Neuronal stem cell (in vitro differentiated cells): ENCODE measurements around the gene PTPRO.

Experiments used
- DNase-seq: peaks from one replicate; pipeline ENCODE4 v3.0.0-alpha.2; 2013; ENCODE audit warnings: low spot score
- H2AFZ ChIP-seq: one replicate; pipeline ENCODE4 v1.6.1; 2013; ENCODE audit warnings: mild to moderate bottlenecking, low read length, inconsistent platforms
- H2AK5ac ChIP-seq: 2 replicates; pipeline ENCODE4 v1.6.1; 2013; ENCODE audit warnings: low read depth, mild to moderate bottlenecking, inconsistent platforms, low read length, moderate library complexity, mixed read lengths
- H2BK120ac ChIP-seq: 2 replicates; pipeline ENCODE4 v1.6.1; 2013; ENCODE audit warnings: low read depth, mild to moderate bottlenecking, inconsistent platforms, low read length, moderate library complexity, mixed read lengths
- H2BK12ac ChIP-seq: one replicate; pipeline ENCODE4 v1.6.1; 2013; ENCODE audit warnings: low read length, inconsistent platforms
- H2BK15ac ChIP-seq: 2 replicates; pipeline ENCODE4 v1.6.1; 2013; ENCODE audit warnings: mild to moderate bottlenecking, low read length, inconsistent platforms, mixed read lengths
- H2BK5ac ChIP-seq: one replicate; pipeline ENCODE4 v1.6.1; 2013; ENCODE audit warnings: inconsistent platforms, mild to moderate bottlenecking, low read length, moderate library complexity
- H3K14ac ChIP-seq: one replicate; pipeline ENCODE4 v1.6.1; 2013; ENCODE audit warnings: low read length, inconsistent platforms
- H3K18ac ChIP-seq: 2 replicates; pipeline ENCODE4 v1.6.1; 2013; ENCODE audit warnings: low read length, inconsistent platforms
- H3K23ac ChIP-seq: 2 replicates; pipeline ENCODE4 v1.6.1; 2013; ENCODE audit warnings: low read depth, mild to moderate bottlenecking, mixed read lengths, low read length, inconsistent platforms; ENCODE audit not compliant: poor library complexity
- H3K27ac ChIP-seq: replicated peaks from 3 replicates; pipeline ENCODE4 v1.5.1; 2013; ENCODE audit warnings: low read length, inconsistent platforms
- H3K27me3 ChIP-seq, 3 experiments: 2 replicates each; pipeline ENCODE4 v1.6.1; 2013; ENCODE audit warnings: low read length in 3 of 3, mild to moderate bottlenecking in 2 of 3, inconsistent platforms in 1 of 3, low read depth in 1 of 3, mixed read lengths in 1 of 3, moderate library complexity in 1 of 3; ENCODE audit not compliant: control insufficient read depth in 3 of 3, insufficient read depth in 3 of 3
- H3K36me3 ChIP-seq, 2 donors: replicated peaks in 1 of 2; 2 replicates each; pipeline ENCODE4 v1.6.1; 2013; ENCODE audit warnings: low read length in 2 of 2; ENCODE audit not compliant: control insufficient read depth in 2 of 2, insufficient read depth in 2 of 2
- H3K4ac ChIP-seq: 2 replicates; pipeline ENCODE4 v1.6.1; 2013; ENCODE audit warnings: inconsistent platforms, mild to moderate bottlenecking, low read length, moderate library complexity
- H3K4me1 ChIP-seq, 2 donors: 1 replicate in 1 of 2; 2 replicates in 1 of 2; pipeline ENCODE4 v1.6.1; 2013; ENCODE audit warnings: low read length in 2 of 2, low read depth in 1 of 2; ENCODE audit not compliant: control insufficient read depth in 2 of 2, insufficient read depth in 1 of 2
- H3K4me2 ChIP-seq: one replicate; pipeline ENCODE4 v1.6.1; 2013; ENCODE audit warnings: mild to moderate bottlenecking, low read length, inconsistent platforms; ENCODE audit not compliant: insufficient read depth, poor library complexity, severe bottlenecking
- H3K4me3 ChIP-seq, 2 donors: 2 replicates each; pipeline ENCODE4 v1.5.1; 2013; ENCODE audit warnings: low read length in 2 of 2, mild to moderate bottlenecking in 2 of 2, inconsistent platforms in 1 of 2, moderate library complexity in 1 of 2
- H3K79me1 ChIP-seq: one replicate; pipeline ENCODE4 v1.6.1; 2013; ENCODE audit warnings: low read depth, mild to moderate bottlenecking, inconsistent platforms, low read length, moderate library complexity
- H3K9ac ChIP-seq: one replicate; pipeline ENCODE4 v1.6.1; 2013; ENCODE audit warnings: mild to moderate bottlenecking, low read depth, low read length, inconsistent platforms; ENCODE audit not compliant: poor library complexity
- H3K9me3 ChIP-seq, 2 donors: replicated peaks in 1 of 2; 2 replicates each; pipeline versions ENCODE3 to v1.6.1; 2013; ENCODE audit warnings: low read length in 2 of 2, mild to moderate bottlenecking in 2 of 2, inconsistent platforms in 1 of 2, low read depth in 1 of 2, mixed read lengths in 1 of 2, moderate library complexity in 1 of 2; ENCODE audit not compliant: control insufficient read depth in 2 of 2, insufficient read depth in 1 of 2
- H4K8ac ChIP-seq: one replicate; pipeline ENCODE4 v1.6.1; 2013; ENCODE audit warnings: low read depth, mild to moderate bottlenecking, inconsistent platforms, low read length, moderate library complexity
- H4K91ac ChIP-seq: one replicate; pipeline ENCODE4 v1.6.1; 2013; ENCODE audit warnings: low read length, low read depth, mild to moderate bottlenecking, inconsistent platforms; ENCODE audit not compliant: poor library complexity
- WGBS, 2 donors: extraction: QIAGEN DNeasy Blood & Tissue Kit; methylation state at CpG; one replicate each; pipeline ENCODE4 v1.1.7; 2013; ENCODE audit warnings: missing lambda C conversion rate in 2 of 2, mixed read lengths in 1 of 2; ENCODE audit not compliant: insufficient read length in 2 of 2, insufficient replicate concordance in 1 of 2; ENCODE audit errors: extremely low coverage in 2 of 2; 5-methylcytosine and 5-hydroxymethylcytosine counted together

The PTPRO gene

DNA sequence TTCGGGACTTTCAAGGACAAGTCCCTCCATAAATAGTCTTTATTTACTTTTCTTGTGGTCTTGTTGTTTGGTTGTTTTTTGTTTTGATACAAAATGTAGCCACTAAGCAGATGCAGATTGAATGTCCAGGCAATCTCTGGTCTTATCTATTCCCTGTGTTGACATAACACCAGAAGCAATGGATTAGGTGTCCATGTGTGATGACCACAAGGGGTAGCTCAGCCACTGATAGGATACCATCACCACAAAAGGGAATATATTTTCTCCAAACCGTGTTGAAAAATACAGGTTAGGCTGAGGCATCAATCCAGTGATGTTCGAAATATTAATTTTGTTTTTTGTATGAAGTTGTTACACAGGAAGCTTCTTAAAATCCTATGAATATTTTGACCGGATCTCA lies 270.6 kb downstream of the PTPRO start:
- Histone ChIP-seq H3K79me1 (no peaks in the 10 kb centered on the region), H3K27me3 (no peaks in the 10 kb centered on the region), H2BK15ac (no peak overlapping the region), H2BK5ac (no peak overlapping the region), H3K9ac (no peak overlapping the region), H3K23ac (no peak overlapping the region), H3K4me1 (no peaks in the 10 kb centered on the region), H3K4ac (no peak overlapping the region), H2BK120ac (no peak overlapping the region), H2AK5ac (no peak overlapping the region), H4K8ac (no peak overlapping the region), H4K91ac (no peak overlapping the region), H2AFZ (no peak overlapping the region), H3K18ac (no peak overlapping the region), H3K14ac (no peak overlapping the region), H3K36me3 (no peaks in the 10 kb centered on the region), H2BK12ac (no peak overlapping the region), H3K9me3 (no peaks in the 10 kb centered on the region), H3K27ac (no peak overlapping the region), H3K4me3 (no peak overlapping the region), H3K4me2 (no peak overlapping the region)
- DNase-seq: no peak
- no CpG with 5 or more reads among the region's 4 CpGs for WGBS, 2 donors

DNA sequence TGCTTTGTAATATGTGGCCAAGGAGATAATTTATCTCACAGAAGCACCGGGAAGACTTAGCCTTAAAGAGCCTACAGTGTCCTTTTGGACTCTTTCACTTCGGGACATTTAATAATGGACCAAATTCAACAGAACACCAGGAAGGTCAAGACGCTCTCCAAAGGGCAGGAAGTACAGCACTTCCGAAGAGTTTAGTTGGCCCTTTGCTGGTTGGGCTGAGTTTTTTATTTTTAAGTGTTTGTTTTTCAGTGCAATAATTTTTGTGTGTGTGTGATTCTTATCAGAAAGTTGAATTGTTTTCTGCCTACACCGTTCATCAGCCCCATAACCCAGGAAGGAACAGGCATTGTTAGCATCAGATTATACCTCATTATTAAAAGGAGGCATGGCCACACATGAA lies 273.9 kb downstream of the PTPRO start:
- H2BK15ac ChIP-seq: no peak overlapping the region
- peak overlapping the region; percentile 49 for H2AFZ ChIP-seq
- H3K27me3 ChIP-seq: no peaks in the 10 kb centered on the region
- H3K4me2 ChIP-seq: no peak overlapping the region
- no peaks in the 10 kb centered on the region for H3K36me3 ChIP-seq
- no peak overlapping the region for H3K23ac ChIP-seq
- H3K4me3 ChIP-seq: no peak overlapping the region
- no peak overlapping the region for H4K8ac ChIP-seq
- H2BK12ac ChIP-seq: no peak overlapping the region
- H3K14ac ChIP-seq: no peak overlapping the region
- H3K4me1 ChIP-seq: no peaks in the 10 kb centered on the region
- H3K27ac ChIP-seq: no peak overlapping the region
- H2BK120ac ChIP-seq: no peak overlapping the region
- no peaks in the 10 kb centered on the region for H3K79me1 ChIP-seq
- no peak overlapping the region for H2BK5ac ChIP-seq
- H3K4ac ChIP-seq: no peak overlapping the region
- no peak for DNase-seq
- no peak overlapping the region for H3K9ac ChIP-seq
- no peaks in the 10 kb centered on the region for H3K9me3 ChIP-seq
- H2AK5ac ChIP-seq: no peak overlapping the region
- no peak overlapping the region for H4K91ac ChIP-seq
- WGBS, 2 donors: no CpG with 5 or more reads among the region's 5 CpGs
- H3K18ac ChIP-seq: no peak overlapping the region

DNA sequence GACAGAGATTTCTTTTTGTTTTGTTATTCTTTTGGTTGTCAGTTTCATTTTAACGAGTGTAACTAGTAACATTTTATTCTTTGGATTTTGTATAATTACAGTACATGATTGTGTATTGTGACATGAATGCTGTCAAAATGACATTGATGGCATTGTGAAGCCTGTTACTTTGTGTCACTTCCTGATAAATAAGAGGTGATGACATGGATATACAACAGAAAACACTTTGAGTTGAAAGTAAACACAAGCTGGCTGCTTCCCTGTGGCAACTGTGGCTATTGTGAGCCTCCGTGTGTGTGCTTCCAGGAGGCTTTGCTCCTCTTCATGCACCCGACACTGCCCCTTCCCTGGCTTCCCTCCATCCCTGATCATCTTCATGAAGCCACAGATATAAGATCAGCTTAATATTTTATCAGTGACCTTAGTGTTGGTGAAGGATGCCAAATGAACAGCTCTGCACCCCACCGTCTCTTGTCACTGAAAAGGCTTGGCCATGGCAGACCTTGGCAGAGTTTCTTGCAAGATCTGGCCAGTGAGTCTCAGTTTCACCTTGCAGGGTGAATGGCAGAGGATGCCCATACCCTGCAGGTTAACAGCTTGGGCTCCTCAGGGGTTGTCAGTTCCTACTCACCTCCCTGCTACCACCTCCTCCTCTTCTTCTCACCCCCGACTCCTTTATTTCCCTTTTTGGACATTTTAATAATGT lies 275.0 kb downstream of the PTPRO start:
- H3K23ac ChIP-seq: no peak overlapping the region
- no peak overlapping the region for H3K4me2 ChIP-seq
- H2BK15ac ChIP-seq: no peak overlapping the region
- H3K9ac ChIP-seq: no peak overlapping the region
- H2BK120ac ChIP-seq: no peak overlapping the region
- no peak overlapping the region for H4K8ac ChIP-seq
- no peaks in the 10 kb centered on the region for H3K79me1 ChIP-seq
- no peak overlapping the region for H3K27ac ChIP-seq
- no peak overlapping the region for H3K14ac ChIP-seq
- no peaks in the 10 kb centered on the region for H3K36me3 ChIP-seq
- no peak overlapping the region for H2BK12ac ChIP-seq
- H3K4me1 ChIP-seq: no peaks in the 10 kb centered on the region
- DNase-seq: no peak
- no peak overlapping the region for H2BK5ac ChIP-seq
- H3K9me3 ChIP-seq: no peaks in the 10 kb centered on the region
- H3K27me3 ChIP-seq: no peaks in the 10 kb centered on the region
- no peak overlapping the region for H3K4me3 ChIP-seq
- H4K91ac ChIP-seq: no peak overlapping the region
- H2AK5ac ChIP-seq: no peak overlapping the region
- no CpG with 5 or more reads among the region's 5 CpGs for WGBS, 2 donors
- no peak overlapping the region for H3K18ac ChIP-seq
- H3K4ac ChIP-seq: no peak overlapping the region
- H2AFZ ChIP-seq: no peak overlapping the region

DNA sequence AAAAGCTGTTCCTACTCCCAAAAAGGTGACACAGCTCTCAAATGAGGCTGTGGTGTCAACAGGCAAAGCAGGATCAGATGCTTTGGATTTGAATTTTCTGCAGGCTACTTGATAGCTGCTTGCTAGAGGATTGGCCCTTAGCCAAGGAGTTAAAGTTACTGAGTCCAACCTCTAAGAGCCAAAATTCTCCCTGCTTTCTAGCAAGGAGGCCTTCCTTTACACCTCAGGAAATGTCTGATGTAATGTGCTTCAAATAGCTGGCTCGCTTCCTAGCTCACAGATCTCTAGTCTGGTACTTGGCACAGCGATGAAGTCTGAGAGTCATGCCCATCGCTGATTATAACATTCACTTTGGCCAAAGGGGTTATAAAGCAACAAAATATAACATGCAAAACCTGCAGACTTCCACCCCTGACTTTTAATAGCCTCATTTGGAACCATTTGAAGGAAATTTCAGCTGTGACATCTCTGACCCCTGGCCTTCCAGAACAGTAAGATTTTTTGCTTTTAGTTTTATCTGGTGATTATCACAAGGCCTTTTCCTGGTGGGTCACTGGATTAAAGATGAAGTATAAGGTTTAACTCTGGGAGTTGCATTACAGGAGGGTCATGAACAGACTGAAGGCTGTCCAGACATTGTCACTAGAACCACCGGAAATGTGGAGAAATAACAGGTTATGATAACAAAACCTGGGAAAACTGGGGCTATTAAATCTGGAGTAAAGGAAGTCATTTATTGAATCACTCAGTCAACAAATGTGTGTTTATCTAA lies 277.1 kb downstream of the PTPRO start:
- H3K4me1 ChIP-seq: peaks cover 0 to 5% of the 10 kb centered on the region in 2 donors
- no peak overlapping the region for H3K27ac ChIP-seq
- H2BK15ac ChIP-seq: no peak overlapping the region
- H2BK12ac ChIP-seq: no peak overlapping the region
- H2AK5ac ChIP-seq: no peak overlapping the region
- no peak overlapping the region for H2BK120ac ChIP-seq
- H3K14ac ChIP-seq: no peak overlapping the region
- H3K9me3 ChIP-seq: no peaks in the 10 kb centered on the region
- no peaks in the 10 kb centered on the region for H3K79me1 ChIP-seq
- H3K27me3 ChIP-seq: no peaks in the 10 kb centered on the region
- no peak for DNase-seq
- no peak overlapping the region for H3K9ac ChIP-seq
- no CpG with 5 or more reads among the region's 4 CpGs for WGBS, 2 donors
- H3K4me3 ChIP-seq: no peak overlapping the region
- H3K18ac ChIP-seq: no peak overlapping the region
- H4K91ac ChIP-seq: no peak overlapping the region
- no peak overlapping the region for H3K4me2 ChIP-seq
- H3K23ac ChIP-seq: no peak overlapping the region
- peak overlapping the region; percentile 31 for H2AFZ ChIP-seq
- no peak overlapping the region for H4K8ac ChIP-seq
- H3K4ac ChIP-seq: no peak overlapping the region
- H2BK5ac ChIP-seq: no peak overlapping the region
- no peaks in the 10 kb centered on the region for H3K36me3 ChIP-seq
